Lower leg skin (tissue), 3 donors: ENCODE results near the gene IL17RC.

Experiments used
- POLR2A ChIP-seq, 2 donors: fragments of 450-650 bp; IDR thresholded peaks; one replicate each; pipeline ENCODE4 v1.6.1; 2016 to 2017; ENCODE audit warnings: antibody characterized with exemption in 2 of 2, mild to moderate bottlenecking in 1 of 2, moderate library complexity in 1 of 2
- TF ChIP-seq, protein P1 (sequence below), 3 donors: fragments of 450-650 bp; IDR thresholded peaks; one replicate each; pipeline ENCODE4 v1.5.1; 2016; ENCODE audit warnings: antibody characterized with exemption in 3 of 3, mild to moderate bottlenecking in 3 of 3, moderate library complexity in 2 of 3

- peak in 1 of 2 donors; percentile 4 for TF ChIP-seq POLR2A (IDR thresholded peaks at IDR 0.05)
- TF ChIP-seq, protein P1, sequence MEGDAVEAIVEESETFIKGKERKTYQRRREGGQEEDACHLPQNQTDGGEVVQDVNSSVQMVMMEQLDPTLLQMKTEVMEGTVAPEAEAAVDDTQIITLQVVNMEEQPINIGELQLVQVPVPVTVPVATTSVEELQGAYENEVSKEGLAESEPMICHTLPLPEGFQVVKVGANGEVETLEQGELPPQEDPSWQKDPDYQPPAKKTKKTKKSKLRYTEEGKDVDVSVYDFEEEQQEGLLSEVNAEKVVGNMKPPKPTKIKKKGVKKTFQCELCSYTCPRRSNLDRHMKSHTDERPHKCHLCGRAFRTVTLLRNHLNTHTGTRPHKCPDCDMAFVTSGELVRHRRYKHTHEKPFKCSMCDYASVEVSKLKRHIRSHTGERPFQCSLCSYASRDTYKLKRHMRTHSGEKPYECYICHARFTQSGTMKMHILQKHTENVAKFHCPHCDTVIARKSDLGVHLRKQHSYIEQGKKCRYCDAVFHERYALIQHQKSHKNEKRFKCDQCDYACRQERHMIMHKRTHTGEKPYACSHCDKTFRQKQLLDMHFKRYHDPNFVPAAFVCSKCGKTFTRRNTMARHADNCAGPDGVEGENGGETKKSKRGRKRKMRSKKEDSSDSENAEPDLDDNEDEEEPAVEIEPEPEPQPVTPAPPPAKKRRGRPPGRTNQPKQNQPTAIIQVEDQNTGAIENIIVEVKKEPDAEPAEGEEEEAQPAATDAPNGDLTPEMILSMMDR (IDR thresholded peaks at IDR 0.05) = no peak
These were observed 16.8 kb downstream of the IL17RC start, which contains the start of gene CRELD1 for GRCh38 chr3:9933561-9934234.
